MM.1S (cell line): ENCODE measurements around the gene PSMA7.

Experiments used
- DNase-seq: peaks from one replicate; pipeline ENCODE4 v3.0.0-alpha.2; 2015
- H2AFZ ChIP-seq: fragments of 300-600 bp; sonication (generic); 2 replicates; pipeline ENCODE4 v1.6.0; 2016; ENCODE audit warnings: antibody characterized with exemption, low read length
- H3F3A ChIP-seq: fragments of 300-600 bp; sonication (generic); 2 replicates; pipeline ENCODE4 v1.6.1; 2016; ENCODE audit warnings: mild to moderate bottlenecking, antibody characterized with exemption, low read length, moderate library complexity, mixed read lengths; ENCODE audit not compliant: insufficient read depth
- H3K27ac ChIP-seq: fragments of 300-600 bp; sonication (generic); 2 replicates; pipeline ENCODE4 v1.5.1; 2016; ENCODE audit warnings: mild to moderate bottlenecking, low read length
- H3K27me3 ChIP-seq: fragments of 300-600 bp; sonication (generic); replicated peaks from 2 replicates; pipeline ENCODE4 v1.6.0; 2016; ENCODE audit warnings: low read length; ENCODE audit not compliant: insufficient read depth
- H3K36me3 ChIP-seq: fragments of 300-600 bp; sonication (generic); replicated peaks from 2 replicates; pipeline ENCODE4 v1.6.1; 2016; ENCODE audit warnings: mild to moderate bottlenecking, low read length, mixed read lengths; ENCODE audit not compliant: insufficient read depth
- H3K4me1 ChIP-seq: fragments of 300-600 bp; sonication (generic); 2 replicates; pipeline ENCODE4 v1.6.1; 2016; ENCODE audit warnings: low read length, mixed read lengths
- H3K4me2 ChIP-seq: fragments of 300-600 bp; sonication (generic); 2 replicates; pipeline ENCODE4 v1.6.0; 2016; ENCODE audit warnings: low read depth, low read length
- H3K4me3 ChIP-seq: fragments of 300-600 bp; sonication (generic); 2 replicates; pipeline ENCODE4 v1.5.1; 2016; ENCODE audit warnings: low read length, mixed read lengths
- H3K79me2 ChIP-seq: fragments of 300-600 bp; sonication (generic); 2 replicates; pipeline ENCODE4 v1.6.1; 2016; ENCODE audit warnings: mixed run types, low read length, mixed read lengths
- H3K9ac ChIP-seq: fragments of 300-600 bp; sonication (generic); 2 replicates; pipeline ENCODE4 v1.6.1; 2016; ENCODE audit warnings: low read length, mixed read lengths
- H3K9me2 ChIP-seq: fragments of 300-600 bp; sonication (generic); replicated peaks from 2 replicates; pipeline ENCODE4 v1.6.1; 2016; ENCODE audit warnings: mild to moderate bottlenecking, low read length, mixed read lengths; ENCODE audit not compliant: insufficient read depth
- H3K9me3 ChIP-seq: fragments of 300-600 bp; sonication (generic); replicated peaks from 2 replicates; pipeline ENCODE4 v1.6.1; 2016; ENCODE audit warnings: mild to moderate bottlenecking, low read length, mixed read lengths; ENCODE audit not compliant: insufficient read depth
- H4K20me1 ChIP-seq: fragments of 300-600 bp; sonication (generic); 2 replicates; pipeline ENCODE4 v1.6.1; 2016; ENCODE audit warnings: mild to moderate bottlenecking, low read length, moderate library complexity, mixed read lengths; ENCODE audit not compliant: insufficient read depth
- CTCF ChIP-seq: fragments of 300-600 bp; sonication (generic); IDR thresholded peaks from 2 replicates; pipeline ENCODE4 v1.5.1; 2016; ENCODE audit warnings: antibody characterized with exemption, low read length, mixed read lengths
- EZH2 ChIP-seq: fragments of 300-600 bp; sonication (generic); optimal IDR thresholded peaks from 2 replicates; pipeline ENCODE3; 2017; ENCODE audit warnings: low read depth, mild to moderate bottlenecking, antibody characterized with exemption, low read length, mixed read lengths
- EZH2phosphoT487 ChIP-seq: fragments of 300-600 bp; sonication (generic); IDR thresholded peaks from 2 replicates; pipeline ENCODE4 v1.6.1; 2018; ENCODE audit warnings: antibody characterized with exemption, low read length

PSMA7 gene

GRCh38 chr20:62145688-62146018 is 2.5 kb upstream of the PSMA7 start:
- Histone ChIP-seq H3K9ac (no peak overlapping the region), H3K4me2 (no peak overlapping the region), H3K4me3 (no peak overlapping the region), H3K79me2 (peaks cover 85% of the 10 kb centered on the region), H3F3A (peaks cover 12% of the 10 kb centered on the region), H3K27me3 (no peaks in the 10 kb centered on the region), H3K9me3 (no peaks in the 10 kb centered on the region), H3K4me1 (peaks cover 18% of the 10 kb centered on the region), H3K27ac (no peak overlapping the region), H3K36me3 (no peaks in the 10 kb centered on the region), H2AFZ (no peak overlapping the region), H3K9me2 (no peaks in the 10 kb centered on the region), H4K20me1 (peaks cover 27% of the 10 kb centered on the region)
- no peak for DNase-seq
- TF ChIP-seq CTCF (no peak), EZH2phosphoT487 (no peak), EZH2 (no peak)

- peak overlapping the region; percentile 53; the same call in 1 of the 2 replicates for H2AFZ ChIP-seq
Measured at GRCh38 chr20:62143957-62144825, 997 bp upstream of the PSMA7 start.

GRCh38 chr20:62142252-62143080 is 728 bp downstream of the PSMA7 start:
- Histone ChIP-seq H3K36me3 (peaks cover 13% of the 10 kb centered on the region), H3K79me2 (peaks cover 85% of the 10 kb centered on the region), H3F3A (peaks cover 24% of the 10 kb centered on the region), H3K9me2 (no peaks in the 10 kb centered on the region), H3K4me1 (peaks cover 18% of the 10 kb centered on the region), H3K4me3 (peak overlapping the region; percentile 81), H3K4me2 (peak overlapping the region; percentile 94), H2AFZ (no peak overlapping the region), H3K9me3 (no peaks in the 10 kb centered on the region), H3K27me3 (no peaks in the 10 kb centered on the region), H3K9ac (peak overlapping the region; percentile 70), H4K20me1 (peaks cover 38% of the 10 kb centered on the region), H3K27ac (peak overlapping the region; percentile 20; the same call in 1 of the 2 replicates)
- TF ChIP-seq EZH2 (no peak), EZH2phosphoT487 (no peak), CTCF (no peak)
- DNase-seq: peak; percentile 11

More at GRCh38 chr20:62143957-62144825, 997 bp upstream of the PSMA7 start:
- Histone ChIP-seq H3K9me3 (no peaks in the 10 kb centered on the region), H3F3A (peaks cover 12% of the 10 kb centered on the region), H3K27me3 (no peaks in the 10 kb centered on the region), H4K20me1 (peaks cover 31% of the 10 kb centered on the region), H3K79me2 (peaks cover 85% of the 10 kb centered on the region), H3K9ac (peak overlapping the region; percentile 42; the same call in 1 of the 2 replicates), H3K9me2 (no peaks in the 10 kb centered on the region), H3K27ac (no peak overlapping the region), H3K4me3 (peak overlapping the region; percentile 79), H3K36me3 (no peaks in the 10 kb centered on the region), H3K4me2 (peak overlapping the region; percentile 95), H3K4me1 (peaks cover 18% of the 10 kb centered on the region)
- peak; percentile 52 for DNase-seq
- TF ChIP-seq CTCF: no peak
- no peak for TF ChIP-seq EZH2
- no peak for TF ChIP-seq EZH2phosphoT487
